Measurements from ENCODE around the gene TANGO6. TPM values are rescaled to one million over a fixed set of nuclear protein-coding genes. Genes with fewer than 3 reads are reported as not detected.

Gene TANGO6
- total RNA-seq, 2 donors from 2014 or later: 6.4 to 10.9 TPM

DNA sequence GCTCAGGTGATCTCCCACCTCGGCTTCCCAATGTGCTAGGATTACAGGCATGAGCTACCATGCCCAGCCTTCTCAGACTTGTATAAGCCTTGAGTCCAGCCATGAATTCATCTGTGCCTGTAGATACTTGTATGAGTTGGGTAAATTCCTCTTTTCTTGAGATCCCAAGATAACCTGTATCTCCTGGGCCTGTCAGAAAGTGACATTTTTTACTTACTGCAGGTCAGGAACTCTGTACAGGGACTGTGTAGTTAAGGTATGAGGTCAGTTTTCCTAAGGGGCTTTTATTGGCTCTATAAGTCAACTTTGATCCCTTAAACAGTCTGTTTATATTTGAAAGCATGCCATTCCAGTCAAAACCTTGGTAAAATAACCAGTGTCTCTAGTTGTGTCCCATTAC, 155.8 kb downstream of the TANGO6 start:
- TF ChIP-seq, protein P1, sequence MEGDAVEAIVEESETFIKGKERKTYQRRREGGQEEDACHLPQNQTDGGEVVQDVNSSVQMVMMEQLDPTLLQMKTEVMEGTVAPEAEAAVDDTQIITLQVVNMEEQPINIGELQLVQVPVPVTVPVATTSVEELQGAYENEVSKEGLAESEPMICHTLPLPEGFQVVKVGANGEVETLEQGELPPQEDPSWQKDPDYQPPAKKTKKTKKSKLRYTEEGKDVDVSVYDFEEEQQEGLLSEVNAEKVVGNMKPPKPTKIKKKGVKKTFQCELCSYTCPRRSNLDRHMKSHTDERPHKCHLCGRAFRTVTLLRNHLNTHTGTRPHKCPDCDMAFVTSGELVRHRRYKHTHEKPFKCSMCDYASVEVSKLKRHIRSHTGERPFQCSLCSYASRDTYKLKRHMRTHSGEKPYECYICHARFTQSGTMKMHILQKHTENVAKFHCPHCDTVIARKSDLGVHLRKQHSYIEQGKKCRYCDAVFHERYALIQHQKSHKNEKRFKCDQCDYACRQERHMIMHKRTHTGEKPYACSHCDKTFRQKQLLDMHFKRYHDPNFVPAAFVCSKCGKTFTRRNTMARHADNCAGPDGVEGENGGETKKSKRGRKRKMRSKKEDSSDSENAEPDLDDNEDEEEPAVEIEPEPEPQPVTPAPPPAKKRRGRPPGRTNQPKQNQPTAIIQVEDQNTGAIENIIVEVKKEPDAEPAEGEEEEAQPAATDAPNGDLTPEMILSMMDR (IDR thresholded peaks at IDR 0.05): no peak
- Histone ChIP-seq H3K9me3 (no peaks in the 10 kb centered on the region), H3K27me3 (no peaks in the 10 kb centered on the region), H3K36me3 (no peaks in the 10 kb centered on the region), H3K4me1 (no peaks in the 10 kb centered on the region), H3K4me3 (no peak overlapping the region), H3K27ac (no peak overlapping the region)
- no peak for DNase-seq (ENCODE audit: low spot score)

DNA sequence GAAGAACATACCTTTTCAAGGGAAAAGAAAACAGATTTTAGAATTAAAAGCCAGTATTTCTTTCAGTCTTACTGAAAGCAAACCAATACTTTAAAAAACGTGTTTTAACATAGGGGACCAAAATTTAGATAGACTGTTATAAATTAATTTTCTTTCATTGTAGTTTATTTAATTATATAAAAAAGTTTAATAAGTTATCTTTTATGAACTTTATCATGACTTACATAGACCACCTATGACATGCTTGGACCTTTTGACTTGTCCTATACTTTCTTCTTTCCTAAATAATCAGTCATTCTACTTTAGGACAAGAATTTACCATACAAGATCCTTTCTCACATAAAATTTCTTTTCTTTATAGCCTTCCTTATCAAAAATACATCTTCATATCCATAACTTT, 160.2 kb downstream of the TANGO6 start:
- H3K27ac ChIP-seq: no peak overlapping the region
- TF ChIP-seq, protein P1 (IDR thresholded peaks at IDR 0.05): no peak

DNA sequence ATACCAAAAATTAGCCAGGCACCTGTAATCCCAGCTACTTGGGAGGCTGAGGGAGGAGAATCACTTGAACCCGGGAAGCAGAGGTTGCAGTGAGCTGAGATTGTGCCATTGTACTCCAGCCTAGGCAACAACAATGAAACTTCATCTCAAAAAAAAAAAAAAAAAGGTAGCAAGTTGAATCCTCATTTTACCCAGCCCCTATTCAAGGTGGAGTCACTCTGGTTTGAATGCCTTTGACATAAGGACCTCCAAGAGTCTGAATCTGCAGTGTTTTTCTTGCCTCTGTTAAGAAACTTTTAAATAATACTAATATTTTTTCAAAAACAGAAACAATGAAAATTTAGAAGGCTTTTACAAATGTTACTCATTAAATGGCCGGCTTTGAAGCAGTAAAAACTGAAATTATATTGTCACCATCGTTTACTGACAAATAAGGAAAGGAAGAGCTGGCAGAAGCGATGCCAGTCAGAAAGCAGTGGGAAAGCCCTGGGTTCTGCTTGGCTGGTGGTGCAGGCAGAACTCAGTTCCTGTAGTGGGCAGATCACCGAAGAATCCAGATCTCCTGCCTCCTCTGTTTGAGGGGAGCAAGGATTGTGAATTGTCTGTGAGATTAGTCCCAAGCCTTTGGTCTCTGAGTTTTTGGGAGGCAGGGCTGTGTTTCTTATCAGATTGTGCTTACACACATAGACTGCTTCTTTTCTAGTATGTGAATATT, 162.5 kb downstream of the TANGO6 start:
- no peak for DNase-seq (ENCODE audit: low spot score)
- TF ChIP-seq, protein P1 (IDR thresholded peaks at IDR 0.05): no peak

More for the DNA sequence above, 160.2 kb downstream of the TANGO6 start:
- Histone ChIP-seq H3K4me3 (no peak overlapping the region), H3K27me3 (no peaks in the 10 kb centered on the region), H3K4me1 (no peaks in the 10 kb centered on the region), H3K9me3 (no peaks in the 10 kb centered on the region), H3K36me3 (no peaks in the 10 kb centered on the region)
- no peak for DNase-seq (ENCODE audit: low spot score)

DNA sequence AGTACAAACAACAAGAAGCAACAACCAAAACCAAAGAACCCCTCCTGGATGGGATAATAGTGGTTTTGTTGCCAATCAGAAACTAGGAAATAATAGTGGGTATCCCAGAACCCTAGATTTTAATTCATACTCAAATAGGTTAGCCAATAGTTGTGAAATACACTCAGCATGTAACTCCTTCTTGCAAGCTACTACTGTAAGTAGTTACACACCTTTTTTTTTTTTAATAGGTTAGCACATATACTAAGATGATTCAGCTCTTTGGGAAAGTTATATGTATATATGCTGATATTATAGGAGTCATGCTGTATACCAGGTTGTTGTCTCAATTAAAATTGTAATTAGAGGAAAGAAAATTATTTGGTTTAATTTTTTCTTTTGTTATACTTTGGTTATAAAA, 169.6 kb downstream of the TANGO6 start:
- Histone ChIP-seq H3K4me1 (no peaks in the 10 kb centered on the region), H3K4me3 (no peak overlapping the region), H3K27me3 (no peaks in the 10 kb centered on the region), H3K27ac (no peak overlapping the region), H3K36me3 (no peaks in the 10 kb centered on the region), H3K9me3 (no peaks in the 10 kb centered on the region)
- TF ChIP-seq, protein P1 (IDR thresholded peaks at IDR 0.05): no peak
- DNase-seq (ENCODE audit: low spot score): no peak

More for the DNA sequence above, 162.5 kb downstream of the TANGO6 start:
- H3K27me3 ChIP-seq: no peaks in the 10 kb centered on the region
- no peak overlapping the region for H3K4me3 ChIP-seq
- H3K9me3 ChIP-seq: no peaks in the 10 kb centered on the region
- no peak overlapping the region for H3K27ac ChIP-seq
- H3K36me3 ChIP-seq: no peaks in the 10 kb centered on the region
- no peaks in the 10 kb centered on the region for H3K4me1 ChIP-seq

DNA sequence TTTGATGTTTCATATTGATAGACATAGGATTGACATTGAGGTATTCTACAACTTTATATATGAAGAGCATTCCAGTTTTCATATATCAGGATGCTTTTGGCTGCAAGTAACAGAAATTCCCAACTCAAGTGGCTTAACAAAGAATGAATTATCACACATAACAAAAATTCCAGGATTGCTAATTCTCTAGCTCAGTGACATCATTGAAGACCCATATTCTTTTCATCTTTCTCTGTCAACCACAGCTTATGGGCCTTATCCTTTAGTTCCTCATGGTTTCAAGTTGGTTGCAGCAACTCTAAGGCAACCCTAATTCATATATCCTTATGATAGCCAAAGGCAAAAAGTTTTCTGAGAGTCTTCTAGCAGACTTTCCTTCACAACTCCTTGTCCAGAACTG, 170.7 kb downstream of the TANGO6 start:
- no peaks in the 10 kb centered on the region for H3K36me3 ChIP-seq
- no peak overlapping the region for H3K27ac ChIP-seq
- DNase-seq (ENCODE audit: low spot score): no peak
- H3K9me3 ChIP-seq: no peaks in the 10 kb centered on the region
- H3K4me1 ChIP-seq: no peaks in the 10 kb centered on the region
- H3K27me3 ChIP-seq: no peaks in the 10 kb centered on the region
- H3K4me3 ChIP-seq: no peak overlapping the region
- TF ChIP-seq, protein P1 (IDR thresholded peaks at IDR 0.05): no peak

DNA sequence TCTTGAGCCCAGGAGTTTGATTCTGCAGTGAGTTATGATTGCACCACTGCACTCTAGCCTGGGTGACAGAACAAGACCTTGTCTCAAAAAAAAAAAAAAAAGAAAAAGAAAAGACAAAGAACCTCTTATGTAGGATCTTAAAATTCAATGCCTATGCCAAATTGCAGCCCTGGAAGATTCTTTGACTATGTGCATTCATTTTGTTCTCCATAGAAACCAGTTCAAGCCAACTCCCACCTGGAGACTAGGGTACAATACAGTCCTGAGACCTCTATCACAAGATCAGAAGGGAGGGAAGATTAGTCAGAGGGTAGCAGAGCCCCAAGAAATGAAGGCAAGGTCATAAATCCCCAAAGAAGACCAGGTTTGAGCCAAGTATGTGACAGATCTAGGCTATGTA, 171.5 kb downstream of the TANGO6 start:
- Histone ChIP-seq H3K36me3 (no peaks in the 10 kb centered on the region), H3K27me3 (no peaks in the 10 kb centered on the region), H3K9me3 (no peaks in the 10 kb centered on the region), H3K4me1 (no peaks in the 10 kb centered on the region), H3K27ac (no peak overlapping the region), H3K4me3 (no peak overlapping the region)
- TF ChIP-seq, protein P1 (IDR thresholded peaks at IDR 0.05): no peak
- no peak for DNase-seq (ENCODE audit: low spot score)

Measured in right atrium auricular region (tissue), 2 donors.